Suppressor macrophage treated with lipopolysaccharide for 4 hours (primary cell): ENCODE data around the gene PTGER3.

Experiments
- DNase-seq: peaks from one replicate; pipeline ENCODE4 v3.0.0-alpha.2; 2020

Gene PTGER3

GRCh38 chr1:71047635-71048607 lies at the start of gene PTGER3:
Gene PTGER3 (minus strand): TSS chr1:71047816. CDS start chr1:71047577, 239 bp downstream.
- peak; percentile 33 for DNase-seq

DNA sequence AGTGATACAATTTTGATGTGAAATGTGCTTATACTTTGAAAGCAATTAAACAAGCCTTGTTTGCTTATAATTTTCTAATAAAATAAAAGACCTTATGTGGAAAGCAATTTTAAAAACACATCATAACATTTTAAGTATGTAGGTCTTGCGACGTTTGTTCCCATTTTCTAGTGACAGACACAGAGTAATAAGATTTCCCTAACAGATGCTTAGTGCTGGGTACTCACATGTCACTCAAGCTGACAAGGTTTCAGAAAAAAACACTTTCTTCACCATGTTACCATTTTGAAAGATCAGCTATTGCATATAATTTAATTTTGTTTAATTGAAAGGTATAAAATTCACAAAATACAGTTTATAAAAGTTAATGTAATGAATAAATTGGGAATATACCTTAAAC lies 47.3 kb upstream of the PTGER3 start:
- no peak for DNase-seq

DNA sequence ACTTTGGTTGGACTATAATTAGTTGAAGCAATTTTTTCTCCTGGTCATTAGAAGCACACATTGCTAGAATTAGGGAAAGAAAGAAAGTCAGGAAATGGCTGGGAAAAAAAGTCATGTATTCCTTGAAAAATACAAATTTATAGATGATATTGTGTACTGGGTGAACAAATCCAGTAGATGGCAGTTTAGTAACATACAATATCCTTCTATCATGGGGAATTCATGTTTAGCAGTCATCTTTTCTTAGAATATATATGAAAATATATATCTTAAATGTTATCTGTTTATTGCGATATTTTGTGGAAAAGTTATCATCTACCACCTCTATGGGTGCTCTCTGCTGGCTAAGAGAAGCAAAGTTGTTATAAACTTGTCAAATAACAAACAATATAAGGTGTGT lies 46.3 kb upstream of the PTGER3 start:
- DNase-seq, result peak; percentile 18

DNA sequence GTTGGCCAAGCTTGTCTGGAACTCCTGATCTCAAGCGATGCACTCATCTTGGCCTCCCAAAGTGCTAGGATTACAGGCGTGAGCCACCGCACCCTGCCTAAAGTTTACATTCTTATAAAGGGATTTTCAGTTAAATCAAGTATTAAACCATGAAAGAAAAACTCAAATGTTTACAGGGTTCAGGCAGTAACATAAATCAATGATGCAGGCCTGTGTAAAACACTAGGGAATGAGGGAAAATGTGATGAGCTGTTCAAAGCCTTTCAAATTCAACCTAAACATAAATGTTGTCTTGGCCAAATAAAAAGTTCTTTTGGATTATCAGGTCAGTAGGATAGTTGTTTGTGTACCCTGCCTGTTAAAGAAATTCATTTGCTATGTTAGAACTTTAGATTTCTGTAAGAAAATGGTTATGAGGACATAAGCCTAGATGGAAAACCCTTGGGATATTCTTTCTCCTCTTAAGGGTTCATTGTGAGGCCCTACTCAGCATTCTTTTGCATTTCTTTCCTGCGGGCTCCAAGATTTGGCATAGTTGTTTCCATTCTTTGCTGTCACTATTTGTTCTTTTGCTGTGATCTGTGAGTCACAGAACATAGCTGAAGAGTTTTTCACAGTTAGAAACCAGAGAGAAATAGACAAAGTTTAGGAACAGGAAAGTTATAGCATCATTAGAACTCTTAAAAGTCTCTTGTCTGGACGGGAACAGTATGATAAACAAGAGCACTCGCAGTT lies 42.1 kb upstream of the PTGER3 start:
- no peak for DNase-seq

GRCh38 chr1:71088645-71089287 lies 41.1 kb upstream of the PTGER3 start:
- no peak for DNase-seq

- DNase-seq, result no peak
These were observed 40.1 kb upstream of the PTGER3 start for GRCh38 chr1:71087713-71088112.

DNA sequence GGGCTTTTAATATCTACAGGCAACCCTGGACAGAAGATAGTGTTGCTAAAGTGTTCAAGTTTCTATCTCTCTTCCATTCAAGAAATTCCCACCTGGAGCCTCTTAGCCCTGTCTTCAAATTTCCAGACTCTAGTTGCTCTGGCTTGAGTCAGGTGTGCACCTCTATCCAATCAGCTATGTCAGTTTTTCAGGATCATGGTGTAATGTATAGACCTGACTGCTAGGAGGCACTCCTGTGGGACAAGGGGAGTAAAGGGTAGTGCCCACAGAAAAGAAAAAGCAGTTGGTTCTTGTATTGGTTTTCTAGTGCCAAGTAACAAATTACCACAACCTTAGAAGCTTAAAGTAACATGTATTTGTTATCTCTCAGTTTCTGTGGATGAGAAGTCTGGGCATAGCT lies 39.4 kb upstream of the PTGER3 start:
- DNase-seq, result no peak

- DNase-seq, result no peak
These were observed 38.7 kb upstream of the PTGER3 start for GRCh38 chr1:71086331-71086730.

GRCh38 chr1:71083271-71083670 lies 35.7 kb upstream of the PTGER3 start:
- no peak for DNase-seq

- no peak for DNase-seq
These were observed 34.1 kb upstream of the PTGER3 start for GRCh38 chr1:71081697-71082080.

GRCh38 chr1:71080739-71081696 lies 33.4 kb upstream of the PTGER3 start, which contains the start of gene ZRANB2:
Gene ZRANB2 (minus strand): TSS chr1:71081035. CDS start chr1:71080995, 40 bp downstream.
- DNase-seq, result peak; percentile 96

GRCh38 chr1:71080230-71080738 lies 32.7 kb upstream of the PTGER3 start:
- peak; percentile 22 for DNase-seq

- no peak for DNase-seq
These were observed 27.1 kb upstream of the PTGER3 start for GRCh38 chr1:71074681-71075080.

GRCh38 chr1:71072273-71072672 lies 24.7 kb upstream of the PTGER3 start:
- no peak for DNase-seq

DNA sequence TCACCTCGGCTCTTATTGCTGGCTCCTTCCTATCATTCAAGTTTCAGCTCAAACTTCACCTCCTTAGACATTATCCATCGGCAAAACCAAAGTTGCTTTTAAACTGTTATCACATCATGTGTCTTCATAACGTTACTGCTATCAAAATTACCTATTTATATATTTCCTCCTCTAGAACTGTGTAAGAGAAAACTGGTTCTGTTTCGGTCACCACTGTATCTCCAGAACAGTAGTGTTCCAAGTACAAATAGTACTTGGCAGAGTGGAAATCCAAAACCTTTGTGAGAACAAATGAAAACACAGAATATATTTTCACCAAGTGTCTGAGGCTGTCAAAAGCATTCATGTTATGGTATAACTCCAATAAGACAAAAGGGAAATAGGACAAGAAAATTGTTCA lies 24.1 kb upstream of the PTGER3 start:
- DNase-seq, result no peak

DNA sequence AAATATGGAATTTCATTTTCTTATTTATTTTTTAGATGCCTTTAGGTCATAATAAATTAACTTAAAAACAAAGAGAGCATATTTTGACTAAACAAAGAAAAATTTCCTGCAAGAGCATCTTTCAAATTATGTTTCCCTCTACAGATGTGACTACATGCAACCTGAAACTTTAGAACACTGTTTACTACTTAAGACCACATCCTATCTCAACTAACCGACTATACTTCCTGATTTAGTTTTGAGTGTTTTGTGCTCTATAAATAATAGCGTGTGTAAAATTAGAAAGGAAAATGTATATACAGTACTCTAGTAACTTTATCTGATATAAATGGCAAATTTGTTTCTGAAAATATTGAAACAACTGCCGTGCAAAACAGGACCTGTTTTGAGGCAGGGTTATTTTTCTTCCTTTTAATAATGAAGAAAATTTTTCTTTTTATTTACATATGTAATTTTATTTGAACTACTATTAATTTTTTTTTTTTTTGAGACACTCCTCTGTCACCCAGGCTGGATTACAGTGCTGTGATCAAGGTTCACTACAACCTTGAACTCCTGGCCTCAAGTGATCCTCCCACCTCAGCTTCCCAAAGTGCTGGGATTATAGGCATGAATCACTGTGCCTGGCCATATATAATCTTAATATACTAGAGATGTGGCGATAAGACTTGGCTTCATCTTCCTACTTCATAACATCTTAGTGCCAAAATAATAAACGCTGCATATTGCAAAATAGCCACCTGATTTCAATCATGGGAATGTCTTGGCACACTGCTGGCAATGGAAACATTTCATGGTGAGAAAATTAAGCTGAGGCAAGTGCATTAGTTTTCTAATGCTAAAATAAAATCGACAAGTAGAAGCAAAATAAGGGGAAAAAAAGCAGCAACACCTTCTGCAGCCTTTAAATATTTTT lies 21.0 kb upstream of the PTGER3 start:
- no peak for DNase-seq

DNA sequence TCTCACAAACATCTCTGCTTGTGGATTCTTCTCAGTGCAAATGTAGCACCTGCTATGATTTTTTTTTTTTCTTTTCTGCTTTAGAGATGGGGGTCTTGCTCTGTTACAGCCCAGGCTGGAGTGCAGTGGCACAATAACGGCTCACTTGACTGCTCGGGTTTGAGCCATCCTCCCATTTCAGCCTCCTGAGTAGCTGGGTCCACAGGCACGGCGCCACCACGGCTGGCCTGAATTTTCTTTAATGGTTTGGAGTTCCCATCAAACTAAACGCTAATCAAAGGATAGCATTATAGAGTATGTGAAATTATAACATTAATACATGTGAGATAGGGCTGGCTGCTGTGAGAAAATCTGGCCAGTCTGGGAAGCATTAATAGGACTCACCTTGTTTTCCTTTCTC lies 7.2 kb upstream of the PTGER3 start:
- no peak for DNase-seq

DNA sequence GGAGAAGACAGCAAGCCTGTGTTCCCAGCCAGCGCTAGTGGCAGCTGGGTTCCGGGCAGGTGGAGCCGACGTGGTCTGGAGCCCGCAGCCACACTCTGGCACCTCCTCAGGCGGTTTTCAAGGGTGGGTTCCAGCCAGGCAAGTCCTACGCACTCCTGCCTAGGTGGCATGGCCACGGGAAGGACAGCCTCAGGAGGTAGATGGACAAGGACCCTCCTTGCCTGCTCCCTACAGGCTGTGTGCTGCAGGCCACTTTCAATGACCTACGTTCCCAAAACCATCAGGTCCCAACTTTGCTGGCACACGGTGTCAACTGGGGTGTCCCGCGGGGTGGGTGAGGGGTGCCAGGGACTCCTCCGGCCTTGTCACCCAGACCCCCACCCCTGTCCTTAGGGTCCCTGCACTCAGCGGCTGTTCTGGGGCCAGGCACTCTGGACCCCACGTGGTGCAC lies 6.7 kb upstream of the PTGER3 start:
- DNase-seq, result no peak

- DNase-seq, result no peak
These were observed 6.1 kb upstream of the PTGER3 start for GRCh38 chr1:71053758-71054157.

- no peak for DNase-seq
These were observed 5.5 kb upstream of the PTGER3 start for GRCh38 chr1:71053146-71053545.
